Measurements from ENCODE around the gene SLC34A3.
"Not testable (repeated sequence)": the region's sequence is repeated elsewhere in the genome, so short reads cannot be mapped to it uniquely, and the experiment has no call there.

Gene SLC34A3

DNA sequence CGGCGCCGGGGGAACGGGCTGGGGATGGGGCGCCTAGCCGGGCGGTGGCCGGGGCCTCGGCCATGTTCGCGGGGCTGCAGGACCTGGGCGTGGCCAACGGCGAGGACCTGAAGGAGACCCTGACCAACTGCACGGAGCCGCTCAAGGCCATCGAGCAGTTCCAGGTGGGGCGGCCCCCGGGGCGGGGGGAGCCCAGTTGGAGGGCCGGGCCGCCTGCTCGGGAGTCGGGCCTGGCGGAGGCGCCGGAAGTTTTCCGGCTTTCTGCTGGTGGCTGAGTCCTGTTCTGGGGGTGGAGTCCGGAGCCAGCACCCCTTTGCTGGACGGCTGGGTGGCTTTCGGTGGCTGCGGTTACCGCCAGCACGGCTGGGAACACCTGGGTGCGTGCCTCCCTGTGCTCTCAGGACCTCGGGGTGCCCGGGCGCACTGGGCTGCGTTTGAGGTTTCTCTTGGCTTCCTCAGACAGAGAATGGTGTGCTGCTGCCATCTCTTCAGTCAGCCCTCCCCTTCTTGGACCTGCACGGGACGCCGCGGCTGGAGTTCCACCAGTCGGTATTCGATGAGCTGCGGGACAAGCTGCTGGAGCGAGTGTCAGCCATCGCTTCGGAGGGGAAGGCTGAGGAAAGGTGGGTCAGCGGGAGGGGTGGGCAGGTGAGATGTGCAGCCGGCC is 24.9 kb downstream of the SLC34A3 start:
- no peak for DNase-seq (ENCODE audit: low read depth)

DNA sequence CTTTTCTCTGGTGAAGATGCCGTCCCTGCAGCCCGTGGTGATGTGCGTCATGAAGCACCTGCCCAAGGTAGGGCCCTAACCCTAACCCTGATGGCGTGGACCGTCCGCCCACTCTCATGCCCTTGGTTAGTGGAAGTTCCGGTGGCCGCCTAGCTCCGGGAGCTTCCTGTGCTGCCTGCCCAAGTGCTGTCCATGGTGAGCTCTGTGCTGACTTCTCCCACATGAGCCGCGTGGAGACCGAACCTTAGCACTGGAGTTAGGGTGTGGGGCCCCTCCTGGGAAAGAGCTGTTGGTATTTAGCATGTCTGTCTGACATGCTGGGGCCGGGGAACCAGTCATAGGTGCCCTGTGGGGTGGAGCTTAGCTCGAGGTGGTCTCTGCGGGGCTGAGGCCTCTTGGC is 25.7 kb downstream of the SLC34A3 start:
- no peak for DNase-seq (ENCODE audit: low read depth)

DNA sequence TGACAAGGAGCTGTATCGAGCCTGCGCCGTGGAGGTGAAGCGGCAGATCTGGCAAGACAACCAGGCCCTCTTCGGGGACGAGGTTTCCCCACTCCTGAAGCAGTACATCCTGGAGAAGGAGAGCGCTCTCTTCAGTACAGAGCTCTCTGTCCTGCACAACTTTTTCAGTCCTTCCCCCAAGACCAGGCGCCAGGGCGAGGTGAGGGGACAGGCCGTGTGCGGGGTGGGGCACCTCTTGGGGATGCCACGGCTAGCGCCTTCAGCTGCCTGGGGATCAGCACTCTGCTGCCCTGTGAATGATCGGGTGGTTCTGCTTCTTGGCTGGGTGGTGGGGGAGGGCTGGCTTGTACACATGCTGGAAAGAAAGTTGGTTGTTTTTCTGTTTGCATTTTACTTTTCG is 26.2 kb downstream of the SLC34A3 start:
- DNase-seq (ENCODE audit: low read depth): no peak

DNA sequence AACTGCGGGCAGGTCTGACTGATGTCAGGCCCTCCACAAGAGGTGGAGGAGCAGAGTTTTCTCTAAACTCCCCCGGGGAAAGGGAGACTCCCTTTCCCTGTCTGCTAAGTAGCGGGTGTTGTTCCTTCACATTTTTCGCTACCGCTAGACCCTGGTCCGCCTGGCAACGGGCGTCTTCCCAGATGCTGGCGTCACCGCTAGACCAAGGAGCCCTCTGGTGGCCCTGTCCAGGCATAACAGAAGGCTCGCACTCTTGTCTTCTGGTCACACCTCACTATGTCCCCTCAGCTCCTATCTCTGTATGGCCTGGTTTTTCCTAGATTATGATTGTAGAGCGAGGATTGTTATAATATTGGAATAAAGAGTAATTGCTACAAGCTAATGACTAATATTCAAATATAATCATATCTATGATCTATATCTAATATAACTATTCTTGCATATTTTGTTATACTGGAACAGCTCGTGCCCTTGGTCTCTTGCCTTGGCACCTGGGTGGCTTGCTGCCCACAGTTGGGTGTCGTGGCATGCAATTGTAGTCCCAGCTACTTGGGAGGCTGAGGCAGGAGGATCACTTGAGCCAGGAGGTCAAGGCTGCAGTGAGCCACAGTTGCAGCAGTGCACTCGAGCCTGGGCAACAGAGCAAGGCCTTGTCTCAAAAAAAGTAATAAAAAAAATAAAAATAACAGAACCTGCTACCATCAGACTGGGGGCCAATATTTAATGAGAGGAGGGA is 31.6 kb downstream of the SLC34A3 start:
- not testable (repeated sequence) for DNase-seq (ENCODE audit: low read depth)

DNA sequence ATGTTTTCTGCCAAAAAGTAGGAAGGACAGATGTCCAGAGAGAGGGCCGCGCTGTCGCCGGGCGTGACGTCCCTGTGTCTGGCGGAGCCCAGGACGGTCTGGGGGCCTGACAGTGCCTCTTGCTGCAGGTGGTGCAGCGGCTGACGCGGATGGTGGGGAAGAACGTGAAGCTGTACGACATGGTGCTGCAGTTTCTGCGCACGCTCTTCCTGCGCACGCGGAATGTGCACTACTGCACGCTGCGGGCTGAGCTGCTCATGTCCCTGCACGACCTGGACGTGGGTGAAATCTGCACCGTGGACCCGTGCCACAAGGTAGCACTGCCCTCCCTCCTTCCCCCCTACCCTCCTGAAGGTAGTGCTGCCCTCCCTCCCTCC is 32.2 kb downstream of the SLC34A3 start:
- no peak for DNase-seq (ENCODE audit: low read depth)

DNA sequence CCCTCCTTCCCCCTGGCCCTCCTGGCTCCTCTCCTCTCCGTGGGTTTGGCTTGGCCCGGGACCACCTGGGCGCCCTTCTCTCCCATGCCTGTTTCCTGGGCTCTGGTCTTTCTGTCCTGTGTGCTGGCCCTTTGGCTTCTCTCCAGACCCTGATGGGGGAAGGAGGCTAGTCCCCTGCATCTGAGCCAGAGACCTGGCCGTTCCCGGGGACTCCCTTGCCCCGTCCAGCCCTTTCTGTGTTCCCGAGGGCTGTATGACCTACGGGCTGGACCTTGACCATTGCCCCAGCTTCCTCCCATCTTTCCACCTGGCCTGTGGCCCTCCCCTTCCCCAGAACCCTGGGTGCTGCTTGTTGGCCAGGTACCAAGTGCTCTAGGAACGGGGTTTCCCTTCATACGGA is 32.8 kb downstream of the SLC34A3 start:
- no peak for DNase-seq (ENCODE audit: low read depth)

DNA sequence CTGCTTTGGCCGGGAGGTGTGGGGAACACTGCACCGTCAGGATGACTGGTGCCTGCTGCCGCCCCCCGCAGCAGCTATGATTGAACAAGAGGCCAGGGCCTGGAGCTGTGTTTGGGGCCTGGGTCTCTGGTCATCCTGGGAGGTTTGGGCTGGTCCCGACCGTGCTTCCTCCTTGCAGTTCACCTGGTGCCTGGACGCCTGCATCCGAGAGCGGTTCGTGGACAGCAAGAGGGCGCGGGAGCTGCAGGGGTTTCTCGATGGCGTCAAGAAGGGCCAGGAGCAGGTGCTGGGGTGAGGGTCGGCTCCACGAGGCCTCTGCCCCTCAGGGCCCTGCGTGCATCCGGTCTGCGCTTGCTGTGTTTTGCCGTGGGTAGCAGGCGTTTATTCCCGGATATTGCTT is 33.4 kb downstream of the SLC34A3 start:
- DNase-seq (ENCODE audit: low read depth): no peak

DNA sequence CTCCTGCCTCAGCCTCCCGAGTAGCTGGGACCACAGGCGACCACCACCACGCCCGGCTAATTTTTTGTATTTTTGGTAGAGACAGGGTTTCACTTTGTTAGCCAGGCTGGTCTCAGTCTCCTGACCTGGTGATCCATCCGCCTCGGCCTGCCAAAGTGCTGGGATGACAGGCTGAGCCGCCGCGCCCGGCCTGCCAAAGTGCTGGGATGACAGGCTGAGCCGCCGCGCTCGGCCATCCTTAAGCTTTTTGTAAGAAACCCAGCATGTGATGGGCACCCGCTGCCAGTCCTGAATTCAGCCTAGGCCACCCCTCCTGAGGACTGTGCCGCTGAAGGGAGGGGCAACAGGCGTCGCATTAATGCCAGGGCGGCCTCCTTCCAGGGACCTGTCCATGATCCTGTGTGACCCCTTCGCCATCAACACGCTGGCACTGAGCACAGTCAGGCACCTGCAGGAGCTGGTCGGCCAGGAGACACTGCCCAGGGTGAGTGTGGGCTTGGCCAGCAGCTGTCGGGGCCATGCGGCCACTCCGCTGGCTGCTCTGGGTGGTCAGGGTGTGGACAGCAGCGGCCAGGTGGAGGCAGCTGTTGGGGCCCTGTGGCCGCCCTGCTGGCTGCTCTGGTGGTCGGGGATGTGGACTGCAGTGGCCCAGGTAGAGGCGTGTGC is 34.9 kb downstream of the SLC34A3 start:
- DNase-seq (ENCODE audit: low read depth): no peak

DNA sequence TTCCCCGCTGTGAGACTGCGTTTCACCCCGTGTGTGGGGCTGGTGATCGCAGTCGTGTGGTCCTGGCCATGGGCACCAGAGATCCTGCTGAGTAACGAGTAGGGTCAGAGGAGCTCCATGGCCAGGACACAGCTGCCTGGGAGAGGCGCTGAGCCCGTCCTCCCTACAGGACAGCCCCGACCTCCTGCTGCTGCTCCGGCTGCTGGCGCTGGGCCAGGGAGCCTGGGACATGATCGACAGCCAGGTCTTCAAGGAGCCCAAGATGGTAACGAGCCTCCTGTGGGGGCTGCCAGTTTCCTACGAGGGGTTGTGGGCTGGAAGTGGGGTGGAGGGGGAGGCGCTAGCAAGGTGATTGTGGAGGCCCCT is 35.4 kb downstream of the SLC34A3 start:
- no peak for DNase-seq (ENCODE audit: low read depth)

DNA sequence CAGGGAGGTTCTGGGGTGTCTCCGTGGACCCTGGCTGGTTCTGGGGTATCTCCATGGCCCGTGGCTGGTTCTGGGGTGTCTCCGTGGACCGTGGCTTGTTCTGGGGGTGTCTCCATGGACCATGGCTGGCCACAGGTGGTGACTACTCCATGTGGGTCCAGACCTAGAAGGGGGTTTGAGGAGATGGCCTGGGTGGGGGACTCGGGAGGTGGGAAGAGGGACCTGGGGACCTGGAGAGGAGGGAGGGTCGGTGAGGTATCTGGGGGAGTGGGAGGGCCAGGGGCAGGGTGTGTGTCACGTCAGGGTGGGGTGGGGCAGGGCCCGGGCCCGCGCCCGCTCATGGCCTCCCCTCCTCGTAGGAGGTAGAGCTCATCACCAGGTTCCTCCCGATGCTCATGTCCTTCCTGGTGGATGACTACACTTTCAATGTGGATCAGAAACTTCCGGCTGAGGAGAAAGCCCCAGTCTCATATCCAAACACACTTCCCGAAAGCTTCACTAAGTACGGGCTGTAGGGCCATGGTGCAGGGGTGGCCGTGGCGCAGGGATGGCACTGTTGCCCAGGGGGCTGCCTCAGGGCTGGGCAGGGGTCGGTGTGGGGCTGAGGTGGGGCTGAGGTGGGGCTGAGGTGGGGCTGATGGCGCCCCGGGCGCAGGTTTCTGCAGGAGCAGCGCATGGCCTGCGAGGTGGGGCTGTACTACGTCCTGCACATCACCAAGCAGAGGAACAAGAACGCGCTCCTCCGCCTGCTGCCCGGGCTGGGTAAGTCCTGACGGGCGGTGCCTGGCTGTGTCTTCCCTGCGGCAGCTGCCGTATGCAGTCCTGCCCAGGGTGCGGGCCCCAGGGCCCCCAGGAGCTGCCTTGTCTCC is 36.1 kb downstream of the SLC34A3 start:
- DNase-seq (ENCODE audit: low read depth): no peak

DNA sequence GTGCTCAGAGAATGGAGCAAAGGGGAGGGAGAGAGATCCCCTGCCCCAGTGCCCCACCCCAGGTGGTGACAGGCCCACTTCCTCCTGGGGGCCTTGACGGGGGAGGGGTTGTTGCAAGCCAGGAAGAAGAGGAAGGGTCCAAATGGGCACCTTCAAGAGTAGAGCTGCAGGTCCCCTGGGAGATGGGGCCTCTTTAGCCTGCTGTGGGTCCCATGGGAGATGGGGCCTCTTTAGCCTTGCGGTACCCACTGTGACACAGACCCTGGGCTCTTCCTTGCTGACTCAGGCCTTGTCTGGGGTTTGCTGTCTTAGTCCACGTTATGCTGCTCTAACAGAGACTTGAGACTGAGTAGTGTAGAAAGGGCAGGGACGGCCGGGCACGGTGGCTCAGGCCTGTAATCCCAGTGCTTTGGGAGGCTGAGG is 37.2 kb downstream of the SLC34A3 start:
- no peak for DNase-seq (ENCODE audit: low read depth)

DNA sequence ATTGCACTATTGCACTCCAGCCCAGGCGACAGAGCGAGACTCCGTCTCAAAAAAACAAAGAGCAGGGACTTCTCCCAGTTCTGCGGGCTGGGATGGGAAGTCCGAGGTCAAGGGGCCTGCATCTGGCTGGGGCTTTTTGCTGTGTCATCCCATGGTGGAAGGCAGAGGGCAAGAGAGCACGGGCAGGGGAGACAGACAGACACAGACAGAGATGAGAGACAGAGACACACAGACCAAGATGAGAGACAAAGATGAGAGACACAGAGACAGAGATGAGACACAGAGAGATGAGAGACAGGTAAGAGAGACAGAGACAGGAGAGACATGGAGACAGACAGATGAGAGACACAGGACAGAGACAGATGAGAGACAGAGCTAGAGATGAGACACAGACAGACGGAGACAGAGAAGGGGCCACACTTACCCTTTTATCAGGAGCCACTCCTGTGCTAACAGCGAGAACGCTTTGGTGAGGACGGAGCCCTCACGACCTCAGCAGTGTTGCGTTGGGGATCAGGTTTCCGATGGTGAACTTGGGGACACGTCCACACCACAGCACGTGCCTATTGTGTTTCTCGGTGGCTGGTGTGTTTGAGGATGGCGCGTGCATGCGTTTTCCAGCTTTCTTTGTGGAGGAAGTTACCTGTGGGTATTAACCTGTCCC is 38.0 kb downstream of the SLC34A3 start:
- DNase-seq (ENCODE audit: low read depth): no peak

DNA sequence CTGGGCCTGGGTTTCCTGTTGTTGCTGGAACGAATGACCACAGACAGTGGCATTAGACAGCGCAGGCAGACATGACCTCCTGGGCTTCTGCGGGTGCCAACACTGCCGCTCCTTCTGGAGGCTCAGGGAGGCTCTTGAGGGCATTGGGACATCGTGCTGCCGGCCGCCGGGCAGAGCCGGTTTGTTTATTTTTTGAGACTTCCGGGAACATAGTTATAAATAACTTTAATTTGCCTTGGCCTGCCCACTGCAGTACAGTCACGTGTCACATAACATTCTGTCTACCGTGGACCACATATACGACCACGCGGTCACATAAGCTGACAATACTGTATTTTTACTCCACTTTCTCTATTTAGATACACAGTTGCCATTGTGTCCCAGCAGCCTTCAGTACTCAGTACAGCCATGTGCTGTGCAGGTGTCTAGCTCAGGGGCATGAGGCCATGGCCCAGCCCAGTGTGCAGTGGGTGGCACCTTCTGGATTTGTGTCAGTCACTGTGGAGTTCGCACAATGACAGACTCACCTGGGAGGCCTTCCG is 38.6 kb downstream of the SLC34A3 start:
- DNase-seq (ENCODE audit: low read depth): no peak

DNA sequence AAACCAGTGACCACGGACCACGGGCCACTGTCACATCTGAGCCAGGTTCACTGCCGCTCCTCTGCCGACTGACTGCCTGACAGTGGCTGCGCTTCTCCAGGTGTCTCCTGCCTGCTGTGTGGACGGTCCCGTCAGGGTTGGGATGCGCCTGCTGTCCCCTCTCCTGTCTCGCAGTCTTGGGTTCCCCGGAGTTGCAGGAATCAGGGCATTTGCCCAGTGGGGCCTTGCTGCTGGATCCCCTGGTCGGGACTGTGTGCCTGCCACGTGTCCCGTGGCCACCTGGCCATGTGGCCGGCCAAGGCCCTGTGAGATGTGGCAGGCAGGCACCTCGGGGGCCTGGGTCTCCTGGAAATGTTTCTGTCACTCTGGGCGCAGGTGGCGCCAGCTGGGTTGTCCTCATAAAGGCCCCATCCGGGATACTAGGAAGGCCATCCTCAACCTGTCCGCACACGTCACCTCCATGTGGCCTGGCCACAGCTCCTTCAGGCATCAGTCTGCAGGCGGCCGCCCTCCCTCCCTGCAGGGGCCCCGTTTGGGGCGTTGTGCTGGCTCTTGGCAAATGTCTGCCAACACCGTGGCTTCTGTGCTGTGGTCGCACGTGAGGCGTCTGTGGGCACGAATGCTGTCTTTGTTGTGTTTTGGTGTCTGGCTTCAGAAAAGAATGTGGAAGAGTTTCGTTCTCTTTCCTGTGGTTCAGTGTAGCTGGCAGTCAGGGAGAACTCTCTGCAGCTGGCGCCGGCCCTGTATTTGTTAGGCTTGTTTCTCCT is 40.4 kb downstream of the SLC34A3 start:
- DNase-seq (ENCODE audit: low read depth): no peak

DNA sequence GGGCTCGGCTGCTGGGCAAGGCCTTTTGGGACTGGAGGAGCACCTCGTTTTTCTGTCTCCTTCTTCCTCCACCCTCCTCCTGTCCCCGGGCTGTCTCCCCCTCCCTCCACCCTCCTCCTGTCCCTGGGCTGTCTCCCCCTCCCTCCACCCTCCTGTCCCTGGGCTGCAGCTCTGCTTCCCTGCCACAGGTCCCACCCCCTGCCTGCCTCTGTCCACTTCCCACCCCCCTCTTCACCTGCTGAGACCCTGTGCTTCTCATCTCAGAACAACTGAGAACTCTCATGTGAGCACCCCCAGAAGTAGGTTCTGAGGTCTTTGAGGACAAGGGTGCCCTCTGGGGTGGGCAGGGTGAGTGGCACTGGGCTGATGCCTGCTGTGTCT is 41.0 kb downstream of the SLC34A3 start:
- no peak for DNase-seq (ENCODE audit: low read depth)

DNA sequence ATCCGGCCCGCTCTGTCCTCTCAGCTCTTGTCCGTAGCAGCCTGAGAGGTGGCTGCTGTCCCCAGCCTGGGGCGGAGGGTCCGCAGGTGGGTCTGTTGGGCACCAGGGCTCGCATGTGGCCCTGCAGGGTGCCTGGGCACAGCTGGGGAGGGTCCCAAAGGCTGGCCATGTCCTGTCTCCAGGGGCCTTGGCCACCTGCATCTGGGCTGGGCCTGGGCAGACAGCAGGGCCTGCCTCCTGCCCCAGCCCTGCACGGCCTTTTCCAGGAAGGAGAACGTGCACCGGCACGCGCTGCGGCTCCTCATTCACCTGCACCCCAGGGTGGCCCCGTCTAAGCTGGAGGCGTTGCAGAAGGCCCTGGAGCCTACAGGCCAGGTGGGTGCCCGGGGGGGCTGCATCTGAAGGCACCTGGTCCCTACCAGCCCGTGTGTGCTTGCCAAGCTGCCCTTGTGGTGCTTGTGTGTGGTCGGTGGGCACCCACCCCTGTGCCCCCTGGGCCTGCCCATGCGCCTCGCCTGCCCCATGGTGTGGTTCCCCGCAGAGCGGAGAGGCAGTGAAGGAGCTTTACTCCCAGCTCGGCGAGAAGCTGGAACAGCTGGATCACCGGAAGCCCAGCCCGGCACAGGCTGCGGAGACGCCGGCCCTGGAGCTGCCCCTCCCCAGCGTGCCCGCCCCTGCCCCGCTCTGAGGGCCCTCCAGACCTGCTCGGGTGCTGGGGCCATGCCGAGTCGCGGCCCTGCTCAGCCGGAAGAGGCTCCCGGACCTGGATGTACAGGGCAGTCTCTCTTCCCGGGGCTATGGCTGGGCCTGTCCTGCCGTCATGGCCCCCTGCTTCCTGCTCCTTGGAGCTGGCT is 41.8 kb downstream of the SLC34A3 start:
- no peak for DNase-seq (ENCODE audit: low read depth)

DNA sequence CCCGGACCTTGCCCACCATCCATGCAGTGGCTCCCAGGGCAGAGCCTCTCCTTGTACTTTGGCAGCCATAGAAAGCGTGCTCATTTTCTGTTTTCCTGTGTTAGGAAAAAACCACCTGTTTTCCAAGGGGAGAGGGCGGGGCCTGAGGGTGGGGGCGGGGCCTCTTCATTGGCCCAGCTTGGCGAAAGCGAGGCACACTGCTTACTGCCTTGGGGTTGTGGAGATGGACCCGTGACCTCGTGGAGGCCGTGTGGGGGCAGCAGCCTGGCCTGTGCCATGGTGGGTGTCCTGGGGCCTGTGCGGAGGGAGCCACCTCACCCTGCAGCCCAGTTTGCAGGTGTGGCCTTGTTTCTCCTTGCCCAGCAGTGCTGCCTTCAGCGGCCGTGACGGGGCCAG is 42.4 kb downstream of the SLC34A3 start:
- no peak for DNase-seq (ENCODE audit: low read depth)

DNA sequence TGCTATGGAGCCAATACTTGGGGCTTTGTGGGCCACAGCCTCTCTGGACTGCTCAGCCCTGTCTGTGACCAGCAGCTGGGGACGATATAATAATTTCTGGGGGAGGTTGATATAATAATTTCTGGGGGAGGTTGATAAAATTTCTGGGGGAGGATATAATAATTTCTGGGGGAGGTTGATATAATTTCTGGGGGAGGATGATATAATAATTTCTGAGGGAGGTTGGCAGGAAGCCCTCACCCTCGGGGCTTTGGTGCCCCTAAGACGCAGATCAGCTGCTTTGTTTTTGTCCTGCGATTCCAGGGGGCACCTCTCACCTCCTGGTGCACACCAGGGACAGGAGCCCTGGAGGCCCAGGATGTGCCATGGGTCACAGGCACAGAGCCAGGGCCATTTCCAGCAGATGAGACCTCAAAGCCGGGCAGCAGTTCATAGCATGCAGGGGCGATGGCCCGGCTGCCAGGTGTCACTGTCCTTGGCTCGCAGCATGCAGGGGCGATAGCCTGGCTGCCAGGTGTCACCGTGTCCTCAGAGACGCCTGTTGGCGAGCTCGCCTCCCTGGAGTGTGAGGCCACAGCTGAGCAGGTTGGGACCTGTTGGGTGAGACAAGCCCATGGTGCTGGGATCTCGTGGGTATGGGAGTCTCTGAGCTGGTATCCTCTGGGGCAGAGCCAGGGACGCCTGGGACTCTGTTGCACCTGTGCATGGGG is 43.1 kb downstream of the SLC34A3 start:
- no peak for DNase-seq (ENCODE audit: low read depth)

DNA sequence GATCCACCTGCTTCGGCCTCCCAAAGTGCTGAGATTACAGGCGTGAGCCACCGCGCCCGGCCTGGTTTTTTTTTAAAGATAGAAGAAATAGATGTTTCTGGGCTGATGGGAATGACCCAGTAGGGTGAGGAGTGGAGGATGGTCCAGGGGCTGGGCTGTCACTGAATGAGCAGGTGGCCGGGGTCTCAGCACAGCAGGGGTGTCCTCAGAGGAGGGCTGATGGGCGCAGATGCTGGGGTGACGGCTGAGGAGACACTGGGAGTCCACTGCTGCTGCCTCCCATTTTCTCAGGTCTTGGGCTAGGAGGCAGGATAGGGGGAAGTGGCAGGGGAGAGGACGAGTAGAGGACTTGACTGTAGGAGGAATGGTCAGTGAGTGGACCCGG is 44.5 kb downstream of the SLC34A3 start:
- no peak for DNase-seq (ENCODE audit: low read depth)
